ENCODE results near the gene DVL3.

Gene DVL3

DNA sequence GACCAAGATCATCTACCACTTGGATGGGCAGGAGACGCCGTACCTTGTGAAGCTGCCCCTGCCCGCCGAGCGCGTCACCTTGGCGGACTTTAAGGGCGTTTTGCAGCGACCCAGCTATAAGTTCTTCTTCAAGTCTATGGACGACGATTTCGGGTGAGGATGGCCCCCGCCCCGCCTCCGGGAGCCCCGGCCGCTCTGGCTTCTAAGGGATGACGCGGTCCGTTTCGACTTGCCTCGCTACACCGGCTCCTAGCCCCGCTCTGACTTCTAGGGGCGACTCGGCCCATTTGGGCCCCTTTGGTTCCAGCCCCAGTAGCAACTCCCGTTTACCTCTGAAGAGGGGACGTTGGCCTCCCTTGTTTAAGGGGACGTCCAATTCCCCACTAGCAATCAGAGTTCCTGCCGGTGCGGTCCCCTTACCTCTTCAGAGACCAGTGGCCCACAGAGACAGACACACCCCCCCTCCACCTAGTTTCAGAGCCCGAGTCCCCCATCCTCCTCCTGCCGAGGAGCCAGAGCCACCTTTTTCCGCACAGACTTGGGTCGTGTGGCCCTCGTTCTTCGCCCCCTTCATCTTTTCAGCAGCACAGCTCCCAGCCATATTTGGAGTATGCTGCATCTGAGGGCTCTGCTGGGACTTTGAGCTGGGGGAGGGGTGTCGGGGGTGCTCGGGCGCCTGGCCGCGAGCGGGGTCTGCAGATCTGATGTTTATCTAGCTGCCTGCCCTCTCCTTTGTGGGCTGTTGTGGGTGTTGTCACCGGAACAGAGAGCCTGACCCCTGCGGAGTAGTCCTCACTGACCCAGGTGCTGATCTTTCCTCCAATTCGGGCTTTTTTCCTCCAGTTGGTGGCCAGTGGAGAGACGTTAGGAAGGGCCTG lies 706 bp downstream of the DVL3 start:
- peak; percentile 52 for DNase-seq

DNA sequence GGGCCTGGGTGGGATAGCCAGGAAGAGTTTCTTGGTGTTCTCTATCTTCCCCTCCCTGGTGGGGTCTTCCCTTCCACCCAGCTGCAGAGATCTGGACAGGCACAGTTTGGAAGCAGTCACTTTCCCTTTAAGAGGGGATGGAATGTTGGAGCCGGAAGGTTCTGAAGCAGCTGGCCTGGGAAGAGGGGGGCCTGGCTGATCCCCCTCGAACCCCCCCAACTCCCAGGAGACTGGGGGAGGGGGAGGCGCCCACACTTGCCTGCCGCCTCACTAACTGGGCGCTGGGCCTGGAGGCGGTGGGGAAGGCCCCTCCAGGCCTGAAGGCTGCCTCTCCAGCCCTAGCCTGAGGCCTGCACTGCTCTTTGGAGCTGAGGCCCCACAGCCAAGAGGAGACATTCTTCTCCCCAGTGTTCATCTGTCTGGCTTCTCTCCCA lies 1.4 kb downstream of the DVL3 start:
- Histone ChIP-seq H4K20me1 (ENCODE audit: insufficient read depth, low read length) (peaks cover 28% of the 10 kb centered on the region), H3K27me3 (ENCODE audit: insufficient read depth, low read length, poor library complexity) (no peaks in the 10 kb centered on the region), H3K36me3 (ENCODE audit: insufficient read depth, low read length) (peaks cover 13% of the 10 kb centered on the region), H3K9ac (ENCODE audit: low read depth, low read length) (peak overlapping the region; percentile 74), H3K27ac (ENCODE audit: low read length) (peak overlapping the region; percentile 79), H3K4me2 (ENCODE audit: insufficient read depth, low read length) (peak overlapping the region; percentile 99), H3K4me3 (ENCODE audit: low read depth in 1 of 2, low read length in 2 of 2) (peak overlapping the region; percentile 74 to 85), H2AFZ (ENCODE audit: low read depth, low read length) (peak overlapping the region; percentile 88), H3K79me2 (ENCODE audit: insufficient read depth, low read length) (peaks cover 63% of the 10 kb centered on the region), H3K4me1 (ENCODE audit: insufficient read depth, low read length) (peaks cover 52% of the 10 kb centered on the region), H3K9me3 (ENCODE audit: insufficient read depth, low read length, severe bottlenecking) (no peaks in the 10 kb centered on the region)
- peak; percentile 46 for DNase-seq
- peak; percentile 44 for ATAC-seq (ENCODE audit: insufficient read depth, low read depth)
- no peak for TF ChIP-seq EZH2 (IDR thresholded peaks at IDR 0.05; ENCODE audit: borderline replicate concordance, low read depth, low read length, severe bottlenecking)
- no peak for TF ChIP-seq CTCF (IDR thresholded peaks at IDR 0.05; ENCODE audit: borderline replicate concordance, extremely low read depth, low read length, poor library complexity, severe bottlenecking)

More for the DNA sequence above, 706 bp downstream of the DVL3 start:
- TF ChIP-seq CTCF (IDR thresholded peaks at IDR 0.05; ENCODE audit: borderline replicate concordance, extremely low read depth, low read length, poor library complexity, severe bottlenecking) (no peak), EZH2 (IDR thresholded peaks at IDR 0.05; ENCODE audit: borderline replicate concordance, low read depth, low read length, severe bottlenecking) (no peak)
- peaks cover 57% of the 10 kb centered on the region for H3K79me2 ChIP-seq (ENCODE audit: insufficient read depth, low read length)
- H3K9ac ChIP-seq (ENCODE audit: low read depth, low read length): peak overlapping the region; percentile 74
- peaks cover 12% of the 10 kb centered on the region for H3K36me3 ChIP-seq (ENCODE audit: insufficient read depth, low read length)
- peak; percentile 67 for ATAC-seq (ENCODE audit: insufficient read depth, low read depth)
- H3K4me1 ChIP-seq (ENCODE audit: insufficient read depth, low read length): peaks cover 52% of the 10 kb centered on the region
- peak overlapping the region; percentile 99 for H3K4me2 ChIP-seq (ENCODE audit: insufficient read depth, low read length)
- no peaks in the 10 kb centered on the region for H3K9me3 ChIP-seq (ENCODE audit: insufficient read depth, low read length, severe bottlenecking)
- H4K20me1 ChIP-seq (ENCODE audit: insufficient read depth, low read length): peaks cover 28% of the 10 kb centered on the region
- H2AFZ ChIP-seq (ENCODE audit: low read depth, low read length): peak overlapping the region; percentile 88
- H3K27me3 ChIP-seq (ENCODE audit: insufficient read depth, low read length, poor library complexity): no peaks in the 10 kb centered on the region
- peak overlapping the region; percentile 79 for H3K27ac ChIP-seq (ENCODE audit: low read length)
- peak overlapping the region; percentile 74 to 85 for H3K4me3 ChIP-seq (ENCODE audit: low read depth in 1 of 2, low read length in 2 of 2)

GRCh38 chr3:184157206-184157605 lies 2.0 kb downstream of the DVL3 start:
- peaks cover 19% of the 10 kb centered on the region for H3K36me3 ChIP-seq (ENCODE audit: insufficient read depth, low read length)
- H3K79me2 ChIP-seq (ENCODE audit: insufficient read depth, low read length): peaks cover 68% of the 10 kb centered on the region
- peak overlapping the region; percentile 99 for H3K4me2 ChIP-seq (ENCODE audit: insufficient read depth, low read length)
- H4K20me1 ChIP-seq (ENCODE audit: insufficient read depth, low read length): peaks cover 33% of the 10 kb centered on the region
- H3K4me1 ChIP-seq (ENCODE audit: insufficient read depth, low read length): peaks cover 52% of the 10 kb centered on the region
- no peak for TF ChIP-seq EZH2 (IDR thresholded peaks at IDR 0.05; ENCODE audit: borderline replicate concordance, low read depth, low read length, severe bottlenecking)
- TF ChIP-seq CTCF (IDR thresholded peaks at IDR 0.05; ENCODE audit: borderline replicate concordance, extremely low read depth, low read length, poor library complexity, severe bottlenecking): no peak
- H3K27ac ChIP-seq (ENCODE audit: low read length): peak overlapping the region; percentile 79
- no peak for ATAC-seq (ENCODE audit: insufficient read depth, low read depth)
- H3K9ac ChIP-seq (ENCODE audit: low read depth, low read length): peak overlapping the region; percentile 74
- peak overlapping the region; percentile 74 to 85 for H3K4me3 ChIP-seq (ENCODE audit: low read depth in 1 of 2, low read length in 2 of 2)
- no peaks in the 10 kb centered on the region for H3K9me3 ChIP-seq (ENCODE audit: insufficient read depth, low read length, severe bottlenecking)
- DNase-seq: no peak
- no peak overlapping the region for H2AFZ ChIP-seq (ENCODE audit: low read depth, low read length)
- H3K27me3 ChIP-seq (ENCODE audit: insufficient read depth, low read length, poor library complexity): no peaks in the 10 kb centered on the region
